Measurements from ENCODE around the gene PRRC2C.

GRCh38 chr1:171468120-171468750, 17.1 kb upstream of the PRRC2C start:
- TF ChIP-seq CTCF (IDR thresholded peaks at IDR 0.05) (no peak), POLR2AphosphoS5 (IDR thresholded peaks at IDR 0.05; ENCODE audit: insufficient read depth in 1 of 2, low read depth in 1 of 2) (peak in 1 of 2 donors; percentile 53)

Measured in vagina (tissue), 2 donors.